ENCODE results near the gene OGA.

OGA gene

DNA sequence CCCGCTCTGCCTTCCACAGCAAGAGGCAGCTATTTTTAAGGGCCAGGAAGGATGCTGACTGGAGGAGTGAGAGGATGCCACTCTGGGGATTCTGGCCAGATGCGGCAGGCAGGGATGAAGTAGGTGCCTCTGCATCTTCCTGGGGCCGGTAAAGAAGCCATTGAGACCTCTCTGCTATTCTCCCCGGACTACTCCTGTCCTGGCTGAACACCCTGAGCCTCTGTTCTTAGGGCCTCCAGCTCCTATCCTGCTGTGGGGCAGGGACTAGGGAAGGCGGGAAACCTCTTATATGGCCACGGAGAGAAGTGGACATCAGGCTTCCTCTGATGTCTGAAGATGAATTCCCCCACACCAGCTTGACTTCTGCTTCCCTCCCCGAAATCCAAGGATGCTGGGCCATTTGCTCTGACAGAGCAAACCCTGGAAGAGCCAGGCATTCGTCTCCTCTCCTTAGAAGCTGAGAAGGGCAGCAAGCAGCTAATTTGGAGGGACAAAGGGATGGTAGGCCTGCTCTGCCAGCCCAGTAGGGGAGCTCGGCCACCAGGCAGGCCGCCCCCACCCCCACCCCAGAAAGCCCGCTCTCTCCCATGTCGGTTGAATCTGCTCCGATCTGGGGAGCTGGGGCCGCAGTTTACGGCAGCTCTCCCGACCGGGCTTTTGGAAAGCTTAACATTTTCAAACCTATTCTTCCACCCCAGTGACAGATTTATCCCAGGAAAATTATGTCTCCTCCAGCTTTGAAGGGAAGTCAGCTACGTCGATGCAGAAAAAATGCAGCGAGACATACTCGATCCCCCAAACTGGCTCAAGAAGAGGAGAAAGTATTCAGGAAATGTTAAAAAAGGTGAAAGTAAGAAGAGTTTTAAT lies 45.1 kb downstream of the OGA start:
- Histone ChIP-seq H3K36me3 (no peaks in the 10 kb centered on the region), H3K27ac (no peak overlapping the region), H3K27me3 (peaks cover 0 to 93% of the 10 kb centered on the region in 2 donors), H3K4me3 (no peak overlapping the region), H3K9me3 (no peaks in the 10 kb centered on the region), H3K4me1 (peaks cover 0 to 29% (median 23%) of the 10 kb centered on the region in 4 donors)
- intact Hi-C loops (cut with DNase I; ENCODE audit: low total_unique reads) = loop anchor here (10.0 kb wide), 1 partner anchor 188 kb away; the partner anchor contains the start of genes DPCD and POLL
- no peak for DNase-seq
- TF ChIP-seq, protein P1, sequence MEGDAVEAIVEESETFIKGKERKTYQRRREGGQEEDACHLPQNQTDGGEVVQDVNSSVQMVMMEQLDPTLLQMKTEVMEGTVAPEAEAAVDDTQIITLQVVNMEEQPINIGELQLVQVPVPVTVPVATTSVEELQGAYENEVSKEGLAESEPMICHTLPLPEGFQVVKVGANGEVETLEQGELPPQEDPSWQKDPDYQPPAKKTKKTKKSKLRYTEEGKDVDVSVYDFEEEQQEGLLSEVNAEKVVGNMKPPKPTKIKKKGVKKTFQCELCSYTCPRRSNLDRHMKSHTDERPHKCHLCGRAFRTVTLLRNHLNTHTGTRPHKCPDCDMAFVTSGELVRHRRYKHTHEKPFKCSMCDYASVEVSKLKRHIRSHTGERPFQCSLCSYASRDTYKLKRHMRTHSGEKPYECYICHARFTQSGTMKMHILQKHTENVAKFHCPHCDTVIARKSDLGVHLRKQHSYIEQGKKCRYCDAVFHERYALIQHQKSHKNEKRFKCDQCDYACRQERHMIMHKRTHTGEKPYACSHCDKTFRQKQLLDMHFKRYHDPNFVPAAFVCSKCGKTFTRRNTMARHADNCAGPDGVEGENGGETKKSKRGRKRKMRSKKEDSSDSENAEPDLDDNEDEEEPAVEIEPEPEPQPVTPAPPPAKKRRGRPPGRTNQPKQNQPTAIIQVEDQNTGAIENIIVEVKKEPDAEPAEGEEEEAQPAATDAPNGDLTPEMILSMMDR (IDR thresholded peaks at IDR 0.05) = no peak

DNA sequence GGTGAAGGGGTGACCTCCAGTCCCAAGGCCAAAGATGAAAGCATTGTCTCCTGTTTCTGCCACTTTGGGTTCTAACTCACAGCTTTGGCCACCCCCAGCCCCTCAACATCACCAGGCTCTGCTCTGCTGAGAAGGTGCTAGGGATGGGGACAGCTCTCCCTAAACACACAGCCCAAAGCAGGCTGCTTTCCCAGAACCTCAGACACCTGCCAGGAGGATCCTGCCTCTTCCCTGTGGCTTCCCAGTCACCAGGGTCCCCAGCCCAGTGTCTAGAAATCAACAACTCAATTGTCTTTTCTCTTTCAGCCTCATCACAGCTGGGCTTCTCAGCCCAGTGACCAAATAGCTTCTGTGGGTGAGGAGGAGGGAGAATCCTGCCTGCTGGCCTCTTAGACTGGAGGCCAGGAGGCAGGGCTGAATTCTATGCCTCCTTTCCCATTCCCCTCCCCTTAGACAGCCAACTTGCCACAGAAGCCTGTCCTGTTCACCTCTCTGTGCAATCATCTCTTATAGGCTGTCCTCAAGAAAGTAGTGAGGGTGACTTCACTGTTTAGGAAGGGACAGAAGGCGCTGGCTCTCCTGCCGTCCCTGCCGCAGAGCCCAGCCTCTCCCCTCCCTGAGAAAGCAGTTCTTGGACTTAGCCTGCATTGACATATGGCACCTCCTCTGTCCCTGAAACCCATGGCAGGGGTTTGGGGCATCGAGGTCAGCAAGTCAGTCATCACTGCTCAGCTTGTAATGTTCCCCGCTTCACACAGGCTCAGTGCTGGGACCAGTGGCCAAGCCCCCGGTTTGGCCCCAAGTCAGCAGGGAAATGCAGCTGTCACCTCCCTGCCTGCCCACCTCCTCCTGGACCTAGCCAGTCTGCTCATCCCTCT lies 46.0 kb downstream of the OGA start:
- TF ChIP-seq, protein P1 (IDR thresholded peaks at IDR 0.05) = no peak
- DNase-seq = no peak
- intact Hi-C loops (cut with DNase I; ENCODE audit: low total_unique reads) = loop anchor here (10.0 kb wide), 1 partner anchor 187 kb away; the partner anchor contains the start of genes DPCD and POLL
- Histone ChIP-seq H3K4me3 (no peak overlapping the region), H3K9me3 (no peaks in the 10 kb centered on the region), H3K27me3 (peaks cover 0 to 85% of the 10 kb centered on the region in 2 donors), H3K27ac (no peak overlapping the region), H3K4me1 (peaks cover 0 to 29% (median 23%) of the 10 kb centered on the region in 4 donors), H3K36me3 (no peaks in the 10 kb centered on the region)

DNA sequence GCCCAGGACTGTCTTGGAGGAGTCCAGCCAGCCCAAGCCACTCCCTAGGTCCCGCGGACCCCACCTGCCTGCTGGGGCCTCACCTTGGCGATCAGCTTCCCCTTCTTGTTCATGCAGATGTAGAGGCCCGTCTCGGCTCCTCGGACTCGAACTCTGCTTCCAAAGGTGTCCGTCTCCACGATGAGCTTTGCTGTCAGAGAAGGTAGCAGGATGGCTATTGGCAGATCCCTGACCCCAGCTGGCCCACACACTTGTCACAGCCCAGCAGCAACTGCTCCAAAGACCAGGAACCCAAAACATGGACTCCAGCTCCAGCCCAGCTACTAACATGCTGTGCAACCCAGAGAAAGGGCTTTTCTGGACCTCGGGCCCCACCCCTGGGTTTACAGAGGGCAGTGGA lies 46.9 kb downstream of the OGA start:
- H3K27ac ChIP-seq = no peak overlapping the region
- H3K9me3 ChIP-seq = no peaks in the 10 kb centered on the region
- TF ChIP-seq, protein P1 (IDR thresholded peaks at IDR 0.05) = no peak
- no peak overlapping the region for H3K4me3 ChIP-seq
- no peaks in the 10 kb centered on the region for H3K36me3 ChIP-seq
- intact Hi-C loops (cut with DNase I; ENCODE audit: low total_unique reads) = loop anchor here (10.0 kb wide), 1 partner anchor 187 kb away; the partner anchor contains the start of genes DPCD and POLL
- peaks cover 0 to 27% (median 21%) of the 10 kb centered on the region in 4 donors for H3K4me1 ChIP-seq
- H3K27me3 ChIP-seq = peaks cover 0 to 77% of the 10 kb centered on the region in 2 donors
- no peak for DNase-seq

DNA sequence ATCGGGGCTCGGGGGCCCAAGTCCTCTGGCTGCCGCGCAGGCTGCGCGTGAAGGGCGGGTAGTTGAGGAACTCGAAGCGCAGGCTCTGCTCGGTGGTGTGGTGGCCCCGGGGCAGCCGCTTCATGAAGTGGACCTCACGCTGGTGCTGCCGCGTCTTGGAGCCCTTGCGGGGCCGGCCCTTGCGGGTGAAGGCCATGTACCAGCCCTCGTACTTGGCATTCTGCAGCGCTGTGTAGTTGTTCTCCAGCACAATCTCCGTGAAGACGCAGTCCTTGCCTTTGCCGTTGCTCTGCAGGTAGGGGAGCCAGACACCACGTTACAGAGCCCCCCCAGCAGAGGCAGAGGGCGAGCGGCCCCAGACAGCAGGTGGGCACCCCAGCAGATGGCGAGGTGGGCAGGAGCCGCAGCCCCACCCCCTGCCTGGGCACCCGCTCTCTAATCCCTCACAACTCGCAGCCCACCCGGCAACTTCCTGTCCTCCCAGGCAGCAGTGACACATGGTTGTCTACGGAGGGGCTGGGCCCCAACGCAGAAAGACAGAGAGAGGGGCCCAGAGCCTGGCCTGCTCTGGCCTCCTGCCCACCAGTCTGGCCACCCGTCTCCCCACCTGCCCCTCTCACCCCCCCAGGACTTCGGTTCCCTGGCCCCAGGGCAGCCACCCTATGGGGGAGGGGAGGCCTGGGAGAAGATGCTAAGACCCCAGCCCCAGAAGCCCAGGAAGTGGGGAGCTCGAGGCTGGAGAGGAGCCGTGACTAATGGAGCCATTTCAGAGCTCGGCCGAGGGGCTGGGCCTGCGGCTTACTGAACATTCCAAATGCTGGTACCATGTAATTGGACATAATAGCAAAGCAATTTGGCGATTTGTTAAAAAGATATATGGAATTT lies 47.7 kb downstream of the OGA start:
- DNase-seq = no peak
- Histone ChIP-seq H3K4me1 (peaks cover 0 to 19% (median 15%) of the 10 kb centered on the region in 4 donors), H3K9me3 (no peaks in the 10 kb centered on the region), H3K4me3 (no peak overlapping the region), H3K27me3 (peaks cover 0 to 73% of the 10 kb centered on the region in 2 donors), H3K36me3 (no peaks in the 10 kb centered on the region), H3K27ac (no peak overlapping the region)
- intact Hi-C loops (cut with DNase I; ENCODE audit: low total_unique reads) = loop anchor here (10.0 kb wide), 1 partner anchor 186 kb away; the partner anchor contains the start of genes DPCD and POLL
- TF ChIP-seq, protein P1 (IDR thresholded peaks at IDR 0.05) = no peak

Measured in tibial artery (tissue), 4 donors.